Measurements from ENCODE around the gene GNAZ.

- no peak for TF ChIP-seq CTCF (IDR thresholded peaks at IDR 0.05; ENCODE audit: insufficient read depth, low read depth, low read length)
- TF ChIP-seq EZH2 (IDR thresholded peaks at IDR 0.05; ENCODE audit: insufficient read depth, low read length) = no peak
These were observed 58.8 kb downstream of the GNAZ start for GRCh38 chr22:23129149-23129548.

All from astrocyte (in vitro differentiated cells and primary cell).